Activated CD8-positive, alpha-beta memory T cell treated with anti-CD3 and anti-CD28 coated beads for 48 hours (primary cell): ENCODE data around the gene RAPGEF1.

ENCODE experiments used
- DNase-seq, 3 experiments: peaks; one replicate each; pipeline ENCODE4 v3.0.0-alpha.2; 2020; ENCODE audit warnings: low read depth in 2 of 3, low spot score in 2 of 3

RAPGEF1 gene

GRCh38 chr9:131651599-131651998 lies 88.3 kb downstream of the RAPGEF1 start:
- DNase-seq, result no peak

GRCh38 chr9:131651160-131651559 lies 88.7 kb downstream of the RAPGEF1 start:
- no peak for DNase-seq

- no peak for DNase-seq
These were observed 89.6 kb downstream of the RAPGEF1 start for GRCh38 chr9:131650254-131650653.

GRCh38 chr9:131649646-131650045 lies 90.2 kb downstream of the RAPGEF1 start:
- no peak for DNase-seq

GRCh38 chr9:131645078-131645776 lies 94.6 kb downstream of the RAPGEF1 start:
- no peak for DNase-seq

GRCh38 chr9:131642496-131643083 lies 97.3 kb downstream of the RAPGEF1 start:
- DNase-seq, result peak in 1 of 3 experiments; percentile 27

- no peak for DNase-seq
These were observed 98.0 kb downstream of the RAPGEF1 start for GRCh38 chr9:131641618-131642495.

- DNase-seq, result no peak
These were observed 99.3 kb downstream of the RAPGEF1 start for GRCh38 chr9:131640438-131641137.

- no peak for DNase-seq
These were observed 100.0 kb downstream of the RAPGEF1 start for GRCh38 chr9:131639769-131640437.

- DNase-seq, result no peak
These were observed 103.3 kb downstream of the RAPGEF1 start for GRCh38 chr9:131636593-131636992.

GRCh38 chr9:131635892-131636291 lies 104.0 kb downstream of the RAPGEF1 start:
- no peak for DNase-seq

- DNase-seq, result no peak
These were observed 104.6 kb downstream of the RAPGEF1 start for GRCh38 chr9:131635285-131635684.

GRCh38 chr9:131633491-131634031 lies 106.3 kb downstream of the RAPGEF1 start:
- DNase-seq, result no peak

GRCh38 chr9:131631306-131631705 lies 108.6 kb downstream of the RAPGEF1 start:
- no peak for DNase-seq

GRCh38 chr9:131630205-131630831 lies 109.6 kb downstream of the RAPGEF1 start:
- DNase-seq, result no peak

- no peak for DNase-seq
These were observed 110.1 kb downstream of the RAPGEF1 start for GRCh38 chr9:131629825-131630204.

GRCh38 chr9:131629226-131629500 lies 110.7 kb downstream of the RAPGEF1 start:
- DNase-seq, result no peak

GRCh38 chr9:131628459-131629225 lies 111.2 kb downstream of the RAPGEF1 start:
- DNase-seq, result no peak

- DNase-seq, result peak in 1 of 3 experiments; percentile 8
These were observed 112.0 kb downstream of the RAPGEF1 start for GRCh38 chr9:131627648-131628458.
